HEK293 (cell line): Measurements from ENCODE around the gene G6PD.
A peak's percentile ranks its signal among the peaks of the same experiment; 100 is the strongest.

Experiments
- GLIS2 ChIP-seq: fragments of 450-650 bp; formaldehyde crosslinking; IDR thresholded peaks from 2 replicates; pipeline ENCODE4 v1.5.1; 2016; ENCODE audit warnings: missing biosample characterization, missing genetic modification characterization
- KLF8 ChIP-seq: fragments of 450-650 bp; formaldehyde crosslinking; IDR thresholded peaks from 2 replicates; pipeline ENCODE4 v1.5.1; 2016; ENCODE audit warnings: missing biosample characterization, missing genetic modification characterization
- YY1 ChIP-seq: fragments of 450-650 bp; formaldehyde crosslinking; IDR thresholded peaks from 2 replicates; pipeline ENCODE4 v1.5.1; 2018; ENCODE audit warnings: missing biosample characterization, missing genetic modification characterization
- ZBTB21 ChIP-seq: fragments of 450-650 bp; formaldehyde crosslinking; IDR thresholded peaks from 2 replicates; pipeline ENCODE4 v1.5.1; 2017; ENCODE audit warnings: missing biosample characterization, missing genetic modification characterization
- ZBTB48 ChIP-seq: fragments of 450-650 bp; formaldehyde crosslinking; IDR thresholded peaks from 2 replicates; pipeline ENCODE4 v1.5.1; 2016; ENCODE audit warnings: missing biosample characterization, missing genetic modification characterization
- ZBTB7A ChIP-seq: fragments of 450-650 bp; formaldehyde crosslinking; IDR thresholded peaks from 2 replicates; pipeline ENCODE4 v1.5.1; 2016; ENCODE audit warnings: low read depth, missing biosample characterization, missing genetic modification characterization
- ZNF146 ChIP-seq: fragments of 450-650 bp; formaldehyde crosslinking; IDR thresholded peaks from 2 replicates; pipeline ENCODE4 v1.5.1; 2016; ENCODE audit warnings: missing biosample characterization, missing genetic modification characterization
- ZNF169 ChIP-seq: fragments of 450-650 bp; formaldehyde crosslinking; IDR thresholded peaks from 2 replicates; pipeline ENCODE4 v1.5.1; 2016; ENCODE audit warnings: missing biosample characterization, missing genetic modification characterization
- ZNF2 ChIP-seq: fragments of 450-650 bp; formaldehyde crosslinking; IDR thresholded peaks from 2 replicates; pipeline ENCODE4 v1.5.1; 2016; ENCODE audit warnings: missing biosample characterization, missing genetic modification characterization
- ZNF311 ChIP-seq: fragments of 450-650 bp; formaldehyde crosslinking; IDR thresholded peaks from 2 replicates; pipeline ENCODE4 v1.5.1; 2017; ENCODE audit warnings: missing biosample characterization, missing genetic modification characterization, borderline replicate concordance
- ZNF560 ChIP-seq: fragments of 450-650 bp; formaldehyde crosslinking; IDR thresholded peaks from 2 replicates; pipeline ENCODE4 v1.5.1; 2017; ENCODE audit warnings: missing biosample characterization, missing genetic modification characterization, borderline replicate concordance
- ZNF585B ChIP-seq: fragments of 450-650 bp; formaldehyde crosslinking; IDR thresholded peaks from 2 replicates; pipeline ENCODE4 v1.5.1; 2016; ENCODE audit warnings: missing biosample characterization, missing genetic modification characterization
- ZNF600 ChIP-seq: fragments of 450-650 bp; formaldehyde crosslinking; IDR thresholded peaks from 2 replicates; pipeline ENCODE4 v1.5.1; 2016; ENCODE audit warnings: missing biosample characterization, missing genetic modification characterization
- ZNF626 ChIP-seq: fragments of 450-650 bp; sonication (Bioruptor Pico); formaldehyde crosslinking; IDR thresholded peaks from 2 replicates; pipeline ENCODE4 v1.5.1; 2018; ENCODE audit warnings: missing biosample characterization, missing genetic modification characterization, inconsistent platforms
- ZNF658 ChIP-seq: fragments of 450-650 bp; formaldehyde crosslinking; IDR thresholded peaks from 2 replicates; pipeline ENCODE4; 2016; ENCODE audit warnings: missing biosample characterization, missing genetic modification characterization
- ZNF677 ChIP-seq: fragments of 450-650 bp; IDR thresholded peaks from 2 replicates; pipeline ENCODE4 v1.5.0; 2018; ENCODE audit warnings: missing biosample characterization, mild to moderate bottlenecking, missing genetic modification characterization, moderate library complexity
- ZNF747 ChIP-seq: fragments of 450-650 bp; formaldehyde crosslinking; IDR thresholded peaks from 2 replicates; pipeline ENCODE4 v1.5.1; 2016; ENCODE audit warnings: missing biosample characterization, missing genetic modification characterization
- ZNF785 ChIP-seq: fragments of 450-650 bp; formaldehyde crosslinking; IDR thresholded peaks from 2 replicates; pipeline ENCODE4 v1.5.1; 2016; ENCODE audit warnings: missing biosample characterization, missing genetic modification characterization
- ZNF791 ChIP-seq: fragments of 450-650 bp; formaldehyde crosslinking; IDR thresholded peaks from 2 replicates; pipeline ENCODE4 v1.5.1; 2016; ENCODE audit warnings: missing biosample characterization, missing genetic modification characterization
- ZSCAN16 ChIP-seq: fragments of 450-650 bp; formaldehyde crosslinking; IDR thresholded peaks from 2 replicates; pipeline ENCODE4 v1.5.1; 2016; ENCODE audit warnings: missing biosample characterization, missing genetic modification characterization
- ZSCAN23 ChIP-seq: fragments of 450-650 bp; formaldehyde crosslinking; IDR thresholded peaks from 2 replicates; pipeline ENCODE4 v1.5.1; 2016; ENCODE audit warnings: missing biosample characterization, missing genetic modification characterization
- ZXDB ChIP-seq: fragments of 450-650 bp; formaldehyde crosslinking; IDR thresholded peaks from 2 replicates; pipeline ENCODE4 v1.5.1; 2016; ENCODE audit warnings: missing biosample characterization, missing genetic modification characterization
- TF ChIP-seq, protein P1 (sequence below): fragments of 450-650 bp; formaldehyde crosslinking; conservative IDR thresholded peaks from 2 replicates; pipeline ENCODE4 v1.5.1; 2016; ENCODE audit warnings: low read depth, missing biosample characterization, missing genetic modification characterization
- TF ChIP-seq, protein P2 (sequence below): fragments of 450-650 bp; formaldehyde crosslinking; IDR thresholded peaks from 2 replicates; pipeline ENCODE4 v1.5.1; 2016; ENCODE audit warnings: missing biosample characterization, missing genetic modification characterization
- TF ChIP-seq, protein P3 (sequence below): sonication (generic); formaldehyde crosslinking; IDR thresholded peaks from 2 replicates; pipeline ENCODE4 v1.8.1; 2022; ENCODE audit warnings: mild to moderate bottlenecking, moderate library complexity, missing genetic modification reagents
- TF ChIP-seq, protein P4 (sequence below): fragments of 450-650 bp; formaldehyde crosslinking; IDR thresholded peaks from 2 replicates; pipeline ENCODE4 v1.5.1; 2016; ENCODE audit warnings: missing biosample characterization, missing genetic modification characterization
- TF ChIP-seq, protein P5 (sequence below): fragments of 450-650 bp; formaldehyde crosslinking; IDR thresholded peaks from 2 replicates; pipeline ENCODE4 v1.5.1; 2016; ENCODE audit warnings: missing biosample characterization, missing genetic modification characterization
- TF ChIP-seq, protein P6 (sequence below): fragments of 450-650 bp; formaldehyde crosslinking; IDR thresholded peaks from 2 replicates; pipeline ENCODE4 v1.5.1; 2016; ENCODE audit warnings: missing biosample characterization, missing genetic modification characterization

G6PD gene

DNA sequence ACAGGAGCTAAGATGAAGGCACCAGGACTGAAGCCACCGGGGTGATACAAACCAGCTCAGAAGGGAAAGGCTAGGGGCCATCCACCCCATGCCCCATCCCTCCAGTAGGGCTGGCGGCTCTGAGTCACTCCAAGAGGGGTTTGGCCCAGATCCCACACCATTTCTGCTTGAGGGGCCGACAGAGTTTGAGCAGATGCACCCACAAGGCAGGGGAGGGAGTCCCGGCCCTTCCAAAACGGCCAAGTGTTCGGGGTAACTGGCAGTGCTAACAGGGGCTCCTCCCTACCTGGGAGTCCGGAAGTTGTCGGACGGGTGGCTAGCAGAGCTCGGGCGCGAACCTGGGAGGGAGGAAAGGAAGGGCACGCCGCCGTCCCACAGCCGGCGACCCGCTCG is 56.6 kb downstream of the G6PD start (continued):
- TF ChIP-seq, protein P1, sequence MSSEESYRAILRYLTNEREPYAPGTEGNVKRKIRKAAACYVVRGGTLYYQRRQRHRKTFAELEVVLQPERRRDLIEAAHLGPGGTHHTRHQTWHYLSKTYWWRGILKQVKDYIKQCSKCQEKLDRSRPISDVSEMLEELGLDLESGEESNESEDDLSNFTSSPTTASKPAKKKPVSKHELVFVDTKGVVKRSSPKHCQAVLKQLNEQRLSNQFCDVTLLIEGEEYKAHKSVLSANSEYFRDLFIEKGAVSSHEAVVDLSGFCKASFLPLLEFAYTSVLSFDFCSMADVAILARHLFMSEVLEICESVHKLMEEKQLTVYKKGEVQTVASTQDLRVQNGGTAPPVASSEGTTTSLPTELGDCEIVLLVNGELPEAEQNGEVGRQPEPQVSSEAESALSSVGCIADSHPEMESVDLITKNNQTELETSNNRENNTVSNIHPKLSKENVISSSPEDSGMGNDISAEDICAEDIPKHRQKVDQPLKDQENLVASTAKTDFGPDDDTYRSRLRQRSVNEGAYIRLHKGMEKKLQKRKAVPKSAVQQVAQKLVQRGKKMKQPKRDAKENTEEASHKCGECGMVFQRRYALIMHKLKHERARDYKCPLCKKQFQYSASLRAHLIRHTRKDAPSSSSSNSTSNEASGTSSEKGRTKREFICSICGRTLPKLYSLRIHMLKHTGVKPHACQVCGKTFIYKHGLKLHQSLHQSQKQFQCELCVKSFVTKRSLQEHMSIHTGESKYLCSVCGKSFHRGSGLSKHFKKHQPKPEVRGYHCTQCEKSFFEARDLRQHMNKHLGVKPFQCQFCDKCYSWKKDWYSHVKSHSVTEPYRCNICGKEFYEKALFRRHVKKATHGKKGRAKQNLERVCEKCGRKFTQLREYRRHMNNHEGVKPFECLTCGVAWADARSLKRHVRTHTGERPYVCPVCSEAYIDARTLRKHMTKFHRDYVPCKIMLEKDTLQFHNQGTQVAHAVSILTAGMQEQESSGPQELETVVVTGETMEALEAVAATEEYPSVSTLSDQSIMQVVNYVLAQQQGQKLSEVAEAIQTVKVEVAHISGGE (tag by site-specific recombination), result 0 out of 2 replicates have a peak, but pooled peaks have one; percentile 21
- no peak for TF ChIP-seq ZNF626 (tag by site-specific recombination)
- TF ChIP-seq ZNF311 (tag by site-specific recombination), result no peak
- no peak for TF ChIP-seq ZNF585B
- TF ChIP-seq ZBTB48 (tag by site-specific recombination), result peak; percentile 92
- TF ChIP-seq ZNF146 (tag by site-specific recombination), result no peak
- no peak for TF ChIP-seq ZNF169 (tag by site-specific recombination)
- no peak for TF ChIP-seq ZNF560 (tag by site-specific recombination)
- no peak for TF ChIP-seq ZBTB21 (tag by site-specific recombination)
- TF ChIP-seq ZBTB7A, result no peak
- TF ChIP-seq YY1, result 0 out of 2 replicates have a peak, but pooled peaks have one; percentile 15
- TF ChIP-seq, protein P2, sequence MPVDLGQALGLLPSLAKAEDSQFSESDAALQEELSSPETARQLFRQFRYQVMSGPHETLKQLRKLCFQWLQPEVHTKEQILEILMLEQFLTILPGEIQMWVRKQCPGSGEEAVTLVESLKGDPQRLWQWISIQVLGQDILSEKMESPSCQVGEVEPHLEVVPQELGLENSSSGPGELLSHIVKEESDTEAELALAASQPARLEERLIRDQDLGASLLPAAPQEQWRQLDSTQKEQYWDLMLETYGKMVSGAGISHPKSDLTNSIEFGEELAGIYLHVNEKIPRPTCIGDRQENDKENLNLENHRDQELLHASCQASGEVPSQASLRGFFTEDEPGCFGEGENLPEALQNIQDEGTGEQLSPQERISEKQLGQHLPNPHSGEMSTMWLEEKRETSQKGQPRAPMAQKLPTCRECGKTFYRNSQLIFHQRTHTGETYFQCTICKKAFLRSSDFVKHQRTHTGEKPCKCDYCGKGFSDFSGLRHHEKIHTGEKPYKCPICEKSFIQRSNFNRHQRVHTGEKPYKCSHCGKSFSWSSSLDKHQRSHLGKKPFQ, result no peak
- no peak for TF ChIP-seq ZSCAN16
- TF ChIP-seq ZNF677 (tag by site-specific recombination), result no peak
- TF ChIP-seq, protein P3, sequence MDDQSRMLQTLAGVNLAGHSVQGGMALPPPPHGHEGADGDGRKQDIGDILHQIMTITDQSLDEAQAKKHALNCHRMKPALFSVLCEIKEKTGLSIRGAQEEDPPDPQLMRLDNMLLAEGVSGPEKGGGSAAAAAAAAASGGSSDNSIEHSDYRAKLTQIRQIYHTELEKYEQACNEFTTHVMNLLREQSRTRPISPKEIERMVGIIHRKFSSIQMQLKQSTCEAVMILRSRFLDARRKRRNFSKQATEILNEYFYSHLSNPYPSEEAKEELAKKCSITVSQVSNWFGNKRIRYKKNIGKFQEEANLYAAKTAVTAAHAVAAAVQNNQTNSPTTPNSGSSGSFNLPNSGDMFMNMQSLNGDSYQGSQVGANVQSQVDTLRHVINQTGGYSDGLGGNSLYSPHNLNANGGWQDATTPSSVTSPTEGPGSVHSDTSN (CRISPR knock-in tag), result no peak
- no peak for TF ChIP-seq ZSCAN23 (tag by site-specific recombination)
- no peak for TF ChIP-seq KLF8 (tag by site-specific recombination)
- TF ChIP-seq GLIS2 (tag by site-specific recombination), result peak; percentile 53; the same call in 1 of the 2 replicates
- no peak for TF ChIP-seq ZNF785 (tag by site-specific recombination)
- TF ChIP-seq ZNF600 (tag by site-specific recombination), result peak; percentile 69; the same call in 1 of the 2 replicates
- TF ChIP-seq, protein P4, sequence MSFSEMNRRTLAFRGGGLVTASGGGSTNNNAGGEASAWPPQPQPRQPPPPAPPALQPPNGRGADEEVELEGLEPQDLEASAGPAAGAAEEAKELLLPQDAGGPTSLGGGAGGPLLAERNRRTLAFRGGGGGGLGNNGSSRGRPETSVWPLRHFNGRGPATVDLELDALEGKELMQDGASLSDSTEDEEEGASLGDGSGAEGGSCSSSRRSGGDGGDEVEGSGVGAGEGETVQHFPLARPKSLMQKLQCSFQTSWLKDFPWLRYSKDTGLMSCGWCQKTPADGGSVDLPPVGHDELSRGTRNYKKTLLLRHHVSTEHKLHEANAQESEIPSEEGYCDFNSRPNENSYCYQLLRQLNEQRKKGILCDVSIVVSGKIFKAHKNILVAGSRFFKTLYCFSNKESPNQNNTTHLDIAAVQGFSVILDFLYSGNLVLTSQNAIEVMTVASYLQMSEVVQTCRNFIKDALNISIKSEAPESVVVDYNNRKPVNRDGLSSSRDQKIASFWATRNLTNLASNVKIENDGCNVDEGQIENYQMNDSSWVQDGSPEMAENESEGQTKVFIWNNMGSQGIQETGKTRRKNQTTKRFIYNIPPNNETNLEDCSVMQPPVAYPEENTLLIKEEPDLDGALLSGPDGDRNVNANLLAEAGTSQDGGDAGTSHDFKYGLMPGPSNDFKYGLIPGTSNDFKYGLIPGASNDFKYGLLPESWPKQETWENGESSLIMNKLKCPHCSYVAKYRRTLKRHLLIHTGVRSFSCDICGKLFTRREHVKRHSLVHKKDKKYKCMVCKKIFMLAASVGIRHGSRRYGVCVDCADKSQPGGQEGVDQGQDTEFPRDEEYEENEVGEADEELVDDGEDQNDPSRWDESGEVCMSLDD (tag by site-specific recombination), result no peak
- TF ChIP-seq, protein P5, sequence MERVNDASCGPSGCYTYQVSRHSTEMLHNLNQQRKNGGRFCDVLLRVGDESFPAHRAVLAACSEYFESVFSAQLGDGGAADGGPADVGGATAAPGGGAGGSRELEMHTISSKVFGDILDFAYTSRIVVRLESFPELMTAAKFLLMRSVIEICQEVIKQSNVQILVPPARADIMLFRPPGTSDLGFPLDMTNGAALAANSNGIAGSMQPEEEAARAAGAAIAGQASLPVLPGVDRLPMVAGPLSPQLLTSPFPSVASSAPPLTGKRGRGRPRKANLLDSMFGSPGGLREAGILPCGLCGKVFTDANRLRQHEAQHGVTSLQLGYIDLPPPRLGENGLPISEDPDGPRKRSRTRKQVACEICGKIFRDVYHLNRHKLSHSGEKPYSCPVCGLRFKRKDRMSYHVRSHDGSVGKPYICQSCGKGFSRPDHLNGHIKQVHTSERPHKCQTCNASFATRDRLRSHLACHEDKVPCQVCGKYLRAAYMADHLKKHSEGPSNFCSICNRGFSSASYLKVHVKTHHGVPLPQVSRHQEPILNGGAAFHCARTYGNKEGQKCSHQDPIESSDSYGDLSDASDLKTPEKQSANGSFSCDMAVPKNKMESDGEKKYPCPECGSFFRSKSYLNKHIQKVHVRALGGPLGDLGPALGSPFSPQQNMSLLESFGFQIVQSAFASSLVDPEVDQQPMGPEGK, result peak; percentile 43; the same call in 1 of the 2 replicates
- no peak for TF ChIP-seq ZNF2
- TF ChIP-seq, protein P6, sequence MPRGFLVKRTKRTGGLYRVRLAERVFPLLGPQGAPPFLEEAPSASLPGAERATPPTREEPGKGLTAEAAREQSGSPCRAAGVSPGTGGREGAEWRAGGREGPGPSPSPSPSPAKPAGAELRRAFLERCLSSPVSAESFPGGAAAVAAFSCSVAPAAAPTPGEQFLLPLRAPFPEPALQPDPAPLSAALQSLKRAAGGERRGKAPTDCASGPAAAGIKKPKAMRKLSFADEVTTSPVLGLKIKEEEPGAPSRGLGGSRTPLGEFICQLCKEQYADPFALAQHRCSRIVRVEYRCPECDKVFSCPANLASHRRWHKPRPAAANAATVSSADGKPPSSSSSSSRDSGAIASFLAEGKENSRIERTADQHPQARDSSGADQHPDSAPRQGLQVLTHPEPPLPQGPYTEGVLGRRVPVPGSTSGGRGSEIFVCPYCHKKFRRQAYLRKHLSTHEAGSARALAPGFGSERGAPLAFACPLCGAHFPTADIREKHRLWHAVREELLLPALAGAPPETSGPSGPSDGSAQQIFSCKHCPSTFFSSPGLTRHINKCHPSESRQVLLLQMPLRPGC, result no peak
- no peak for TF ChIP-seq ZNF658 (tag by site-specific recombination)
- TF ChIP-seq ZXDB, result 0 out of 2 replicates have a peak, but pooled peaks have one; percentile 26
- TF ChIP-seq ZNF747 (tag by site-specific recombination), result no peak
- no peak for TF ChIP-seq ZNF791 (tag by site-specific recombination)
